Suprapubic skin (tissue), 4 donors: ENCODE data around the gene TNRC6B. TPM values are rescaled to one million over a fixed set of nuclear protein-coding genes. Genes with fewer than 3 reads are reported as not detected.
"Not testable (repeated sequence)": the region's sequence is repeated elsewhere in the genome, so short reads cannot be mapped to it uniquely, and the experiment has no call there.

ENCODE experiments used
- DNase-seq, 2 donors: peaks; one replicate each; pipeline ENCODE4 v3.0.0-alpha.2; 2019; ENCODE audit warnings: low spot score in 2 of 2
- H3K27ac ChIP-seq: fragments of 200-600 bp; sonication (generic); one replicate; pipeline ENCODE4 v1.5.1; 2019
- H3K27me3 ChIP-seq: fragments of 200-600 bp; sonication (generic); one replicate; pipeline ENCODE4 v1.5.1; 2019
- H3K36me3 ChIP-seq: fragments of 200-600 bp; sonication (generic); one replicate; pipeline ENCODE4 v1.5.1; 2019
- H3K4me1 ChIP-seq: fragments of 200-600 bp; sonication (generic); one replicate; pipeline ENCODE4 v1.5.1; 2019
- H3K4me3 ChIP-seq: fragments of 200-600 bp; sonication (generic); one replicate; pipeline ENCODE4 v1.5.1; 2019; ENCODE audit warnings: mild to moderate bottlenecking
- H3K9me3 ChIP-seq: fragments of 200-600 bp; sonication (generic); one replicate; pipeline ENCODE4 v1.5.1; 2019
- CTCF ChIP-seq, 2 donors: fragments of 200-600 bp in 1 of 2; fragments of 450-650 bp in 1 of 2; sonication (generic) in 1 of 2; IDR thresholded peaks; one replicate each; pipeline ENCODE4 v1.5.1; 2016 to 2019; ENCODE audit warnings: antibody characterized with exemption in 2 of 2, mild to moderate bottlenecking in 1 of 2, moderate library complexity in 1 of 2
- EP300 ChIP-seq: sonication (generic); formaldehyde crosslinking; IDR thresholded peaks from one replicate; pipeline ENCODE4 v1.6.1; 2017; ENCODE audit warnings: antibody characterized with exemption
- POLR2A ChIP-seq, 2 donors: fragments of 450-650 bp; IDR thresholded peaks; one replicate each; pipeline ENCODE4 v1.6.1; 2017; ENCODE audit warnings: antibody characterized with exemption in 2 of 2, mild to moderate bottlenecking in 2 of 2, moderate library complexity in 2 of 2
- POLR2AphosphoS5 ChIP-seq, 3 donors: sonication (generic); formaldehyde crosslinking; IDR thresholded peaks; one replicate each; pipeline ENCODE4 v1.6.1; 2017; ENCODE audit warnings: antibody characterized with exemption in 3 of 3
- WGBS: methylation state at CpG from one replicate; pipeline ENCODE4 v1.1.5; 2018; 5-methylcytosine and 5-hydroxymethylcytosine counted together
- total RNA-seq, 4 donors: library from RNA; depleted of rRNA; stranded (reverse); fragments of >200 nt; gene quantifications; one replicate each; pipeline ENCODE4 v1.1.0, GENCODE V29; 2016

The TNRC6B gene
- total RNA-seq, 4 donors from 2014 or later: 44.2 to 179 (median 55.5) TPM

GRCh38 chr22:40374567-40374966, 196.8 kb downstream of the TNRC6B start:
- no peak for TF ChIP-seq POLR2A (IDR thresholded peaks at IDR 0.05)
- no peak for TF ChIP-seq POLR2AphosphoS5 (IDR thresholded peaks at IDR 0.05)
- no peak for TF ChIP-seq EP300
- no peak for TF ChIP-seq CTCF (IDR thresholded peaks at IDR 0.05)
- no peaks in the 10 kb centered on the region for H3K36me3 ChIP-seq
- WGBS: 90% methylated on average over 8 of the region's 8 CpGs
- H3K27me3 ChIP-seq: no peaks in the 10 kb centered on the region
- no peak overlapping the region for H3K4me3 ChIP-seq
- no peaks in the 10 kb centered on the region for H3K9me3 ChIP-seq
- H3K4me1 ChIP-seq: peaks cover 23% of the 10 kb centered on the region
- no peak overlapping the region for H3K27ac ChIP-seq
- no peak for DNase-seq

- no peak for DNase-seq
Observed at GRCh38 chr22:40376149-40376548, 198.4 kb downstream of the TNRC6B start.

GRCh38 chr22:40377931-40378330, 200.2 kb downstream of the TNRC6B start:
- Histone ChIP-seq H3K27ac (no peak overlapping the region), H3K4me1 (peaks cover 3% of the 10 kb centered on the region), H3K27me3 (no peaks in the 10 kb centered on the region), H3K4me3 (no peak overlapping the region), H3K9me3 (no peaks in the 10 kb centered on the region), H3K36me3 (no peaks in the 10 kb centered on the region)
- DNase-seq: no peak
- TF ChIP-seq EP300 (no peak), POLR2A (IDR thresholded peaks at IDR 0.05) (no peak), POLR2AphosphoS5 (IDR thresholded peaks at IDR 0.05) (no peak), CTCF (IDR thresholded peaks at IDR 0.05) (no peak)
- 85% methylated on average over 2 of the region's 2 CpGs for WGBS

More at GRCh38 chr22:40376149-40376548, 198.4 kb downstream of the TNRC6B start:
- WGBS: 74% methylated on average over 5 of the region's 5 CpGs
- Histone ChIP-seq H3K9me3 (no peaks in the 10 kb centered on the region), H3K36me3 (no peaks in the 10 kb centered on the region), H3K4me1 (peaks cover 20% of the 10 kb centered on the region), H3K27ac (no peak overlapping the region), H3K4me3 (no peak overlapping the region), H3K27me3 (no peaks in the 10 kb centered on the region)
- TF ChIP-seq EP300 (no peak), CTCF (IDR thresholded peaks at IDR 0.05) (no peak), POLR2AphosphoS5 (IDR thresholded peaks at IDR 0.05) (no peak), POLR2A (IDR thresholded peaks at IDR 0.05) (no peak)

- WGBS: 90% methylated on average over 11 of the region's 11 CpGs
- not testable (repeated sequence) for H3K36me3 ChIP-seq
Observed at GRCh38 chr22:40378448-40378847, 200.7 kb downstream of the TNRC6B start.

GRCh38 chr22:40381461-40381860, 203.7 kb downstream of the TNRC6B start:
- WGBS: 98% methylated on average over 3 of the region's 3 CpGs
- Histone ChIP-seq H3K27me3 (no peaks in the 10 kb centered on the region), H3K4me3 (no peak overlapping the region), H3K36me3 (no peaks in the 10 kb centered on the region), H3K27ac (no peak overlapping the region), H3K4me1 (peaks cover 4% of the 10 kb centered on the region), H3K9me3 (no peaks in the 10 kb centered on the region)
- TF ChIP-seq CTCF (IDR thresholded peaks at IDR 0.05): no peak
- no peak for TF ChIP-seq POLR2AphosphoS5 (IDR thresholded peaks at IDR 0.05)
- TF ChIP-seq POLR2A (IDR thresholded peaks at IDR 0.05): no peak
- TF ChIP-seq EP300: no peak
- DNase-seq: no peak

More at GRCh38 chr22:40378448-40378847, 200.7 kb downstream of the TNRC6B start:
- not testable (repeated sequence) for H3K27ac ChIP-seq, H3K9me3 ChIP-seq, H3K4me1 ChIP-seq, DNase-seq, H3K27me3 ChIP-seq, H3K4me3 ChIP-seq

- TF ChIP-seq CTCF (IDR thresholded peaks at IDR 0.05) (no peak), POLR2AphosphoS5 (IDR thresholded peaks at IDR 0.05) (no peak), EP300 (no peak), POLR2A (IDR thresholded peaks at IDR 0.05) (no peak)
- 77% methylated on average over 3 of the region's 3 CpGs for WGBS
- no peaks in the 10 kb centered on the region for H3K36me3 ChIP-seq
- H3K27me3 ChIP-seq: no peaks in the 10 kb centered on the region
- peaks cover 4% of the 10 kb centered on the region for H3K4me1 ChIP-seq
- no peak overlapping the region for H3K27ac ChIP-seq
- H3K9me3 ChIP-seq: no peaks in the 10 kb centered on the region
- no peak for DNase-seq
- no peak overlapping the region for H3K4me3 ChIP-seq
Observed at GRCh38 chr22:40383905-40384304, 206.2 kb downstream of the TNRC6B start.
